Endothelial cell of umbilical vein (primary cell): Measurements from ENCODE around the gene CBX4. TPM values are rescaled to one million over a fixed set of nuclear protein-coding genes. Genes with fewer than 3 reads are reported as not detected.

Experiments
- BruUV-seq: library from RNA; stranded (reverse); fragments of 400-500 nt; replicated peaks from 2 replicates; lab custom pipeline; 2021; lab: Mats Ljungman, UMichigan
- CTCF ChIA-PET: fragments of 300-600, 350-600 bp; sonication (Branson Sonifier 250); formaldehyde crosslinking; loops from one replicate; lab custom pipeline; 2021; ENCODE audit warnings: antibody characterized with exemption, inconsistent platforms; lab: Charles Lee
- POLR2A ChIA-PET: fragments of 300-600, 350-600 bp; sonication (Branson Sonifier 250); formaldehyde crosslinking; loops from one replicate; lab custom pipeline; 2021; ENCODE audit warnings: antibody characterized with exemption, inconsistent platforms; lab: Charles Lee
- DNase-seq: peaks from one replicate; pipeline ENCODE4 v3.0.0-alpha.2; 2011; ENCODE audit warnings: low read depth, low spot score
- FAIRE-seq: peaks from 2 replicates; lab custom pipeline; 2011; peaks lifted over from hg19 to GRCh38; lab: Jason Lieb, UNC
- H2AFZ ChIP-seq: 2 replicates; pipeline ENCODE4 v1.6.0; 2012; ENCODE audit warnings: low read depth, low read length, control low read depth, inconsistent platforms
- H3K27ac ChIP-seq: 2 replicates; pipeline ENCODE4 v1.5.1; 2011; ENCODE audit warnings: low read depth, mild to moderate bottlenecking, control low read depth, low read length, moderate library complexity; ENCODE audit not compliant: insufficient read depth
- H3K27me3 ChIP-seq, 2 experiments: 2 replicates each; pipeline versions ENCODE4 v1.6.0 to v1.6.1; 2011; ENCODE audit warnings: low read length in 2 of 2, mixed read lengths in 1 of 2; ENCODE audit not compliant: control insufficient read depth in 2 of 2, insufficient read depth in 2 of 2
- H3K36me3 ChIP-seq, 2 experiments: 2 replicates in 1 of 2; 3 replicates in 1 of 2; pipeline ENCODE4 v1.5.1; 2011; ENCODE audit warnings: low read length in 2 of 2, mild to moderate bottlenecking in 1 of 2, moderate library complexity in 1 of 2; ENCODE audit not compliant: control insufficient read depth in 2 of 2, insufficient read depth in 2 of 2; ENCODE audit errors: extremely low read depth in 1 of 2
- H3K4me1 ChIP-seq: 3 replicates; pipeline ENCODE4 v1.5.1; 2011; ENCODE audit warnings: mild to moderate bottlenecking, low read length; ENCODE audit not compliant: control insufficient read depth, insufficient read depth; ENCODE audit errors: extremely low read depth
- H3K4me2 ChIP-seq: 2 replicates; pipeline ENCODE4 v1.6.1; 2011; ENCODE audit warnings: low read length, control low read depth, mixed read lengths; ENCODE audit not compliant: insufficient read depth
- H3K4me3 ChIP-seq, 3 experiments: fragments of 200-600 bp in 1 of 3; sonication (generic), shearing (Covaris generic) in 1 of 3; replicated peaks in 1 of 3; 2 replicates each; pipeline ENCODE4 v1.5.1; 2011 to 2016; ENCODE audit warnings: control low read depth in 3 of 3, low read length in 3 of 3, mild to moderate bottlenecking in 2 of 3, inconsistent platforms in 1 of 3, low read depth in 1 of 3, moderate library complexity in 1 of 3; ENCODE audit not compliant: insufficient read depth in 1 of 3
- H3K79me2 ChIP-seq: 2 replicates; pipeline ENCODE4 v1.6.0; 2012; ENCODE audit warnings: low read length, inconsistent platforms; ENCODE audit not compliant: control insufficient read depth, insufficient read depth
- H3K9ac ChIP-seq: replicated peaks from 2 replicates; pipeline ENCODE3; 2011; ENCODE audit warnings: low read length, control low read depth; ENCODE audit not compliant: insufficient read depth; ENCODE audit errors: extremely low read depth
- H3K9me1 ChIP-seq: replicated peaks from 3 replicates; pipeline ENCODE4 v1.6.0; 2011; ENCODE audit warnings: mild to moderate bottlenecking, low read length; ENCODE audit not compliant: control insufficient read depth, insufficient read depth; ENCODE audit errors: extremely low read depth
- H3K9me3 ChIP-seq: replicated peaks from 2 replicates; pipeline ENCODE4 v1.5.1; 2012; ENCODE audit warnings: low read length, inconsistent platforms; ENCODE audit not compliant: control insufficient read depth, insufficient read depth
- H4K20me1 ChIP-seq: replicated peaks from 2 replicates; pipeline ENCODE3; 2011; ENCODE audit warnings: mild to moderate bottlenecking, low read length; ENCODE audit not compliant: control insufficient read depth, insufficient read depth; ENCODE audit errors: extremely low read depth
- CTCF ChIP-seq, 2 donors: IDR thresholded peaks; 1 replicate in 1 of 2; 2 replicates in 1 of 2; pipeline ENCODE4 v1.5.1; 2011; ENCODE audit warnings: low read length in 2 of 2, mild to moderate bottlenecking in 2 of 2, moderate library complexity in 2 of 2, control low read depth in 1 of 2, inconsistent platforms in 1 of 2, low read depth in 1 of 2; ENCODE audit not compliant: insufficient read depth in 1 of 2; ENCODE audit errors: extremely low read depth in 1 of 2
- EZH2 ChIP-seq: IDR thresholded peaks from 2 replicates; pipeline ENCODE4 v1.6.1; 2012; ENCODE audit warnings: borderline replicate concordance, low read depth, mild to moderate bottlenecking, moderate library complexity, low read length, inconsistent platforms; ENCODE audit not compliant: severe bottlenecking
- FOS ChIP-seq: IDR thresholded peaks from 2 replicates; pipeline ENCODE4 v1.6.1; 2011; ENCODE audit warnings: mild to moderate bottlenecking, low read length, moderate library complexity, borderline replicate concordance; ENCODE audit not compliant: insufficient read depth
- JUN ChIP-seq: IDR thresholded peaks from 2 replicates; pipeline ENCODE4 v1.6.1; 2011; ENCODE audit warnings: borderline replicate concordance, low read depth; ENCODE audit not compliant: insufficient read length, insufficient read depth
- MYC ChIP-seq: IDR thresholded peaks from one replicate; pipeline ENCODE4 v1.6.1; 2011; ENCODE audit warnings: mild to moderate bottlenecking, low read depth, low read length
- dilution Hi-C: fragments of 300-500 bp; cut with MboI; formaldehyde crosslinking; loops from one replicate; pipeline ENCODE4 v1.15.0; 2019; ENCODE audit warnings: low sequenced_read_pairs; ENCODE audit not compliant: extremely low pct_ligation_motif_present
- intact Hi-C: fragments of 100-400 bp; cut with micrococcal nuclease; formaldehyde crosslinking; loops from one replicate; pipeline ENCODE4 v1.10.0; 2022
- polyA plus RNA-seq, 4 experiments: library from polyadenylated mRNA; depleted of rRNA in 3 of 4; stranded (reverse) in 3 of 4; unstranded in 1 of 4; fragments of >200 nt; gene quantifications; 2 replicates each; pipeline versions ENCODE4 v1.2.1 to v1.2.3, GENCODE V29; 2011 to 2012; ENCODE audit warnings: missing spikeins in 1 of 4
- total RNA-seq: library from RNA; stranded (reverse); gene quantifications from 2 replicates; pipeline ENCODE4 v1.2.3, GENCODE V29; 2021

Gene CBX4
- total and polyA plus RNA-seq, 2 donors (not counting 3 experiments of a cell fraction or from before 2014, with no cell fraction given) = 7.0 to 12.3 TPM

GRCh38 chr17:79857095-79857494, 17.9 kb upstream of the CBX4 start:
- H4K20me1 ChIP-seq = no peaks in the 10 kb centered on the region
- BruUV-seq = no TSS peak
- TF ChIP-seq MYC = no peak
- TF ChIP-seq CTCF (IDR thresholded peaks at IDR 0.05; ENCODE audit: extremely low read depth in 1 of 2, insufficient read depth in 1 of 2, low read depth in 1 of 2, low read length in 2 of 2) = no peak
- no peak for DNase-seq
- H3K9me3 ChIP-seq = no peaks in the 10 kb centered on the region
- H3K36me3 ChIP-seq = no peaks in the 10 kb centered on the region
- ChIA-PET CTCF (interaction anchor here (3.5 kb wide), 1 partner anchor 12 kb away, joined by 26 read pairs; no protein-coding TSS in a partner anchor), POLR2A (no interaction called here)
- H3K9ac ChIP-seq = no peak overlapping the region
- H3K27ac ChIP-seq = no peak overlapping the region
- H3K79me2 ChIP-seq = no peaks in the 10 kb centered on the region
- H3K4me2 ChIP-seq = no peak overlapping the region
- FAIRE-seq = no peak
- H3K4me3 ChIP-seq = no peak overlapping the region
- H3K4me1 ChIP-seq = peaks cover 3% of the 10 kb centered on the region
- no peak overlapping the region for H2AFZ ChIP-seq
- H3K9me1 ChIP-seq = no peaks in the 10 kb centered on the region
- H3K27me3 ChIP-seq = no peaks in the 10 kb centered on the region
- dilution Hi-C loops (no loop called here), intact Hi-C loops (no loop called here)

GRCh38 chr17:79855331-79856124, 16.3 kb upstream of the CBX4 start:
- dilution Hi-C loops = no loop called here
- Histone ChIP-seq H3K27me3 (no peaks in the 10 kb centered on the region), H3K9ac (no peak overlapping the region), H3K9me3 (no peaks in the 10 kb centered on the region), H3K4me2 (no peak overlapping the region), H3K27ac (no peak overlapping the region), H4K20me1 (no peaks in the 10 kb centered on the region), H2AFZ (no peak overlapping the region), H3K4me1 (peaks cover 3% of the 10 kb centered on the region), H3K79me2 (no peaks in the 10 kb centered on the region), H3K9me1 (no peaks in the 10 kb centered on the region), H3K36me3 (no peaks in the 10 kb centered on the region), H3K4me3 (no peak overlapping the region)
- intact Hi-C loops = no loop called here
- TF ChIP-seq JUN (no peak), EZH2 (no peak), MYC (no peak), FOS (no peak), CTCF (IDR thresholded peaks at IDR 0.05; ENCODE audit: extremely low read depth in 1 of 2, insufficient read depth in 1 of 2, low read depth in 1 of 2, low read length in 2 of 2) (no peak)
- no TSS peak for BruUV-seq
- DNase-seq = no peak
- FAIRE-seq = no peak
- CTCF ChIA-PET = interaction anchor here (1.0 to 3.5 kb wide), 4 partner anchors 9 to 18 kb away, joined by 3 to 26 read pairs (median 4); no protein-coding TSS in a partner anchor
- POLR2A ChIA-PET = no interaction called here
